Brain microvascular endothelial cell (primary cell): ENCODE measurements around the gene STARD3.
A peak's percentile ranks its signal among the peaks of the same experiment; 100 is the strongest.

ENCODE experiments used
- DNase-seq: peaks from one replicate; pipeline ENCODE4 v3.0.0-alpha.2; 2020
- H3K27ac ChIP-seq: fragments of 250-450 bp; sonication (Bioruptor Pico); 2 replicates; pipeline ENCODE4 v1.5.1; 2020; ENCODE audit warnings: mild to moderate bottlenecking, moderate library complexity
- H3K27me3 ChIP-seq: fragments of 250-450 bp; sonication (Bioruptor Pico); replicated peaks from 2 replicates; pipeline ENCODE4 v1.5.1; 2020; ENCODE audit warnings: mild to moderate bottlenecking
- H3K36me3 ChIP-seq: fragments of 250-450 bp; sonication (Bioruptor Pico); replicated peaks from 2 replicates; pipeline ENCODE4 v1.5.1; 2020; ENCODE audit warnings: mild to moderate bottlenecking
- H3K4me3 ChIP-seq: 2 replicates; pipeline ENCODE4 v1.5.1; 2011; ENCODE audit warnings: low read depth, mild to moderate bottlenecking, control low read depth, low read length, moderate library complexity
- CTCF ChIP-seq: IDR thresholded peaks from 2 replicates; pipeline ENCODE4 v1.5.1; 2011; ENCODE audit warnings: low read depth, mild to moderate bottlenecking, moderate library complexity, low read length, control low read depth, inconsistent platforms; ENCODE audit errors: missing control alignments
- in situ Hi-C: cut with HindIII; loops from 2 replicates; pipeline ENCODE4 v1.10.0; 2017; ENCODE audit warnings: low sequenced_read_pairs, low pct_ligation_motif_present

The STARD3 gene

GRCh38 chr17:39617446-39618245 lies 19.3 kb upstream of the STARD3 start:
- no peak for DNase-seq
- H3K27ac ChIP-seq, result no peak overlapping the region
- TF ChIP-seq CTCF, result no peak
- in situ Hi-C loops, result no loop called here
- H3K36me3 ChIP-seq, result no peaks in the 10 kb centered on the region
- H3K4me3 ChIP-seq, result peak overlapping the region; percentile 50
- peaks cover 29% of the 10 kb centered on the region for H3K27me3 ChIP-seq

- H3K4me3 ChIP-seq, result peak overlapping the region; percentile 50
- H3K36me3 ChIP-seq, result no peaks in the 10 kb centered on the region
- in situ Hi-C loops, result no loop called here
- H3K27ac ChIP-seq, result no peak overlapping the region
- TF ChIP-seq CTCF, result no peak
- H3K27me3 ChIP-seq, result peaks cover 29% of the 10 kb centered on the region
- DNase-seq, result no peak
These were observed 18.6 kb upstream of the STARD3 start for GRCh38 chr17:39618246-39618913.

- Histone ChIP-seq H3K27me3 (peaks cover 27% of the 10 kb centered on the region), H3K27ac (no peak overlapping the region), H3K36me3 (no peaks in the 10 kb centered on the region), H3K4me3 (no peak overlapping the region)
- no peak for TF ChIP-seq CTCF
- in situ Hi-C loops, result no loop called here
- no peak for DNase-seq
These were observed 17.8 kb upstream of the STARD3 start for GRCh38 chr17:39618956-39619785.

- Histone ChIP-seq H3K27ac (no peak overlapping the region), H3K27me3 (peaks cover 30% of the 10 kb centered on the region), H3K36me3 (no peaks in the 10 kb centered on the region), H3K4me3 (no peak overlapping the region)
- DNase-seq, result no peak
- TF ChIP-seq CTCF, result no peak
- in situ Hi-C loops, result no loop called here
These were observed 17.2 kb upstream of the STARD3 start for GRCh38 chr17:39619786-39620101.

GRCh38 chr17:39621523-39622379 lies 15.2 kb upstream of the STARD3 start:
- peak; percentile 79 for DNase-seq
- in situ Hi-C loops, result no loop called here
- H3K4me3 ChIP-seq, result no peak overlapping the region
- no peaks in the 10 kb centered on the region for H3K36me3 ChIP-seq
- TF ChIP-seq CTCF, result peak; percentile 100
- peaks cover 36% of the 10 kb centered on the region for H3K27me3 ChIP-seq
- no peak overlapping the region for H3K27ac ChIP-seq
